NCI-H187 (cell line): ENCODE results near the gene AADACL3.
"Not testable (repeated sequence)": the region's sequence is repeated elsewhere in the genome, so short reads cannot be mapped to it uniquely, and the experiment has no call there.

ENCODE experiments used
- DNase-seq, 2 experiments: peaks; one replicate each; lab custom pipeline; 2025; lab: John Stamatoyannopoulos, UW

The AADACL3 gene, protein sequence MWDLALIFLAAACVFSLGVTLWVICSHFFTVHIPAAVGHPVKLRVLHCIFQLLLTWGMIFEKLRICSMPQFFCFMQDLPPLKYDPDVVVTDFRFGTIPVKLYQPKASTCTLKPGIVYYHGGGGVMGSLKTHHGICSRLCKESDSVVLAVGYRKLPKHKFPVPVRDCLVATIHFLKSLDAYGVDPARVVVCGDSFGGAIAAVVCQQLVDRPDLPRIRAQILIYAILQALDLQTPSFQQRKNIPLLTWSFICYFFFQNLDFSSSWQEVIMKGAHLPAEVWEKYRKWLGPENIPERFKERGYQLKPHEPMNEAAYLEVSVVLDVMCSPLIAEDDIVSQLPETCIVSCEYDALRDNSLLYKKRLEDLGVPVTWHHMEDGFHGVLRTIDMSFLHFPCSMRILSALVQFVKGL

DNA sequence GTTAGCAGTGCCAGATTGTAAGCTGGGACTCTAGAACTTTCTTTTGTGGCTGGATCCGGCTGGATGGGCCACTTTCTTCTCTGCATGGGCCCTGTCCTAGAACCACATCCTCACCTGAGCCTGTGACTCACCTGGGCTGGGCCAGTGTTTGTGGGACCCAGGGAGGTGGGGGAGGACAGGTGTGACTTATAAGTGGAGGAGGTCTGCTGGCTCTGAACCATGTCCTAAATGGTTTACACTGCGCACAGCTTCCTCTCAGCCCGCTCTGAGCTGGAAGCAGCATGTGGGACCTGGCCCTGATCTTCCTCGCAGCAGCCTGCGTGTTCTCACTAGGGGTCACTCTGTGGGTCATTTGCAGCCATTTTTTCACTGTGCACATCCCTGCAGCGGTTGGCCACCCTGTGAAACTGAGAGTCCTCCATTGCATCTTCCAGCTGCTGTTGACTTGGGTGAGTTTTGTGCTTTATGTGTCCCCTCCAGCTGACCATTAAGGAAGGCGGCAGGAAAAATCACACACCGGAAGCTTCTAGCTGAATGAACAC lies at the start of gene AADACL3:
TSS of gene AADACL3 (plus strand) at position 215 of the 542 bp plus-strand sequence. CDS start at position 282, 67 bp downstream.
- no peak for DNase-seq

- DNase-seq, result no peak
These were observed 49.7 kb upstream of the AADACL3 start for GRCh38 chr1:12666141-12666735.

DNA sequence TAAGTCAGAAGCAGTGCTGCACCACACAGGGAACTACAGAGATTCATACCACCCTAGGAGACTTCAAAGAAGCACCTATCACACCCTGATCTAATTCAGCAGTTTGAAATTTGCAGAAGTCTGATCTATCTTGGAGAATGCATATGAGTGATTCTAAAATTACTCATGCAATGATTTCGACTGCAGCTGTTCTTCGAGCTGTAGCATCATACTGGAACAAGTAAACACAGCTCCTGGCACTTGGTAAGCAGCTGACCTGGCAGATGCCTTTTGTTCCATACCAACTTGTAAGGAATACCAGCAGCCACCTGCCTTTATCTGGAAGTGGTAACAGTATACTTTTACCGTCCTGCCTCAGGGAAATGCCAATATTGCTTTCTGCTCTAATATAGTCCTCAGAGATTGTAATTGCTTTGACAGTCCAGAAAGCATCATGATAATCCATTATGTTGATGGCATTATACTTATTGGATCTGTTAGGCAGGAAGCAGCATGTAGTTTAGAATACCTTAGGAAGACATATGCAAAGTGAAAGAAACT lies 46.3 kb upstream of the AADACL3 start:
- DNase-seq, result no peak

GRCh38 chr1:12674358-12674757 lies 41.6 kb upstream of the AADACL3 start:
- DNase-seq, result no peak

- DNase-seq, result not testable (repeated sequence)
These were observed 39.8 kb upstream of the AADACL3 start for GRCh38 chr1:12676122-12676521.

DNA sequence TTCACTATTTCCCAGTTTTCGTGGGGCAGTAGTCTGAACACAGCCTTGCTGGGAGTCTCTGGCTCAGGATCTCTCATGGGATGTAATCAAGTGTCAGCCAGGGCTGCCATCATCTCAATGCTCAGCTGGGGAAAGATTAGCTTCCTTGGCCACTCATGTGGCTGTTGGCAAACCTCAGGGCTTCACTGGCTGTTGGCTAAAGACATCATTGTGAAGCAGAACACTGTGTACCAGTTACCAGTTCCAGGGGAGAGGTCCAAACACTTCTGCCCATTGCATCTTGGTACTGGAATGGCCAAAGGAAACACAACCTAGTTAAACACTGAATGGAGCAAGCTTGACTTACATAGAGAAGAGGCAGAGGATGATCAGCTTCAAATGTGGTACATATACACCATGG lies 38.3 kb upstream of the AADACL3 start:
- DNase-seq, result no peak

- no peak for DNase-seq
These were observed 37.6 kb upstream of the AADACL3 start for GRCh38 chr1:12678350-12678749.

DNA sequence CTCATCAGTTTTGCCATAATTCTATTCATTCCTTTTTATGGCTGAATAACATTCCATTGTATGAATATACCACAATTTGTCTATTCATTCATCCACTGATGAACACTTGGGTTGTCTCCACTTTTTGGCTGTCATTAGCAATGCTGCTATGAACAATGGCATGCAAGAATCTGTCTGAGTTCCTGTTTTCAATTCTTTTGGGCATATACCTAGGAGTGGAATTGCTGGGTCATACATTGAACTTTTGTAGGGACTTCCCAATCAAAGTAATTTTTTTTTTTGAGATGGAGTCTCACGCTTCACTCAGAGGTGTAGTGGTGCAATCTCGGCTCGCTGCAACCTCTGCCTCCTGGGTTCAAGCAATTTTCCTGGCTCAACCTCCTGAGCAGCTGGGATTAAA lies 37.1 kb upstream of the AADACL3 start:
- no peak for DNase-seq

- no peak for DNase-seq
These were observed 25.8 kb upstream of the AADACL3 start for GRCh38 chr1:12690156-12690555.

DNA sequence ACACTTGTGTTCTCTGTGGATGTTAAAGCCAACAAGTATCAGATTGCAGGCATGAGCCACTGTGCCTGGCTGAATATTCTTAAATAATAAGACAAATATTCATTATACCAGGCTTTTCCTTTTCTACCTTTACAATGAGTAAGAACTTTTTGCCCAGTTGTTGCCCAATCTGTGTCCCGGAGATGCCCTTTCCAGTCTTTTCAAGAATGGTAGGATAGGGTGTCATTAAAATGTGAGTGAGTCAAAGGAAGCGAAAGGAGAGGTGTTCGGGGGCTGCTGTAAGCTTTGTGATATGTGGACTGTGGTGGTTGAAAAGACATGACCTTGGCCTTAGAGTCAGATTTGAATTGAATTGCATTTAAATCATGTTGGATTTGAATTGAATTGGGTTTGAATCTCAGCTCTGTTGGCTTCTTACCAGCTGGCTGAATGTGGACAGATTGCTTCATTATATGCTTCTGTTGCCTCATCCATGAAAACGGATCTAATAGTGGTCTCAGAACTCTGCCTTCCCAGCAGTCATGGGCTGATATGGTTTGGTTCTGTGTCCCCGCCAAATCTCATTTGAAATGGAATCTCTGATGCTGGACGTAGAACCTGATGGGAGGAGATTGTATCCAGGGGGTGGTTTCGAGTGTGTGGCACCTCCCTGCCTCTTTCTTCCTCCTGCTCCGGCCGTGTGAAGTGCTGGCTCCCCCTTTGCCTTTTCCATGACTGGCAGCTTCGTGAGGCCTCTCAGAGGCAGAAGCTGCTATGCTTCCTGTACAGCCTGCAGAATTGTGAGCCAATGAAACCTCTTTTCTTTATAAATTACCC lies 22.7 kb upstream of the AADACL3 start:
- no peak for DNase-seq

DNA sequence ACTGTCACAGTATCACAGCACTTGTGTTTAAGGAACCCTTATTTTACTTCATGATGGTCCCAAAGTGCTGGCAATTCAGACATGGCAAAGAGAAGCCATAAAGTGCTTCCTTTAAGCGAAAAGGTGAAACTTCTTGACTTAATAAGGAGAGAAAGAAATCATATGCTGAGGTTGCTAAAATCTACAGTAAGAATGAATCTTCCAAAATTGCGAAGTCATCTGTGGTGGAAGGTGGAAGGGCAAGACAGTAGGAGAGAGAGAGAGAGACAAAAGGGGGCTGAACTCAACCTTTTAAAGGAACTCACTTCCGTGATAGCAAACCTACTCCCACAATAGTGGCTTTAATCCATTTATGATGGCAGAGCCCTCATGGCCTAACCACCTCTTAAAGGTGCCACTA lies 19.3 kb upstream of the AADACL3 start:
- DNase-seq, result no peak

DNA sequence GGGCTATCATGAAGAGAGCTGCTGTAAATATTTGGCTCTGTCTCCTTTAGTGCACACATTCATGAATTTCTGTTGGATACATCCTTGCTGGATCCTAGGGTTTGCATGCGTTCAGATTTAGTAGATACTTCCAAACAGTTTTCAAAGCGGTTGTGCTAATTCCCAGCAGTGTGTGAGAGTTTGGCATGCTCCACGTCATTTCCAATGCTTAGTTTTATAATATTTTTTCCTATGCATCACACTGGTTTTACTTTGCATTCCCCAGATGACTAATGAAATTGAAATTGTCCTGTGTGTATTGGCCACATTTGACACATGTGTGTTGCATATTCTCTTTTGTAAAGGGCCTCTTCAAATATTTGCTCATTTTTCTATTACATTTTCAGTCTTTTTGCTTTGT lies 18.5 kb upstream of the AADACL3 start:
- no peak for DNase-seq

GRCh38 chr1:12703821-12704451 lies 12.0 kb upstream of the AADACL3 start:
- no peak for DNase-seq

- DNase-seq, result no peak
These were observed 9.8 kb upstream of the AADACL3 start for GRCh38 chr1:12706061-12706460.

GRCh38 chr1:12708396-12709090 lies 7.4 kb upstream of the AADACL3 start:
- DNase-seq, result no peak

GRCh38 chr1:12709091-12709491 lies 6.8 kb upstream of the AADACL3 start:
- DNase-seq, result no peak

DNA sequence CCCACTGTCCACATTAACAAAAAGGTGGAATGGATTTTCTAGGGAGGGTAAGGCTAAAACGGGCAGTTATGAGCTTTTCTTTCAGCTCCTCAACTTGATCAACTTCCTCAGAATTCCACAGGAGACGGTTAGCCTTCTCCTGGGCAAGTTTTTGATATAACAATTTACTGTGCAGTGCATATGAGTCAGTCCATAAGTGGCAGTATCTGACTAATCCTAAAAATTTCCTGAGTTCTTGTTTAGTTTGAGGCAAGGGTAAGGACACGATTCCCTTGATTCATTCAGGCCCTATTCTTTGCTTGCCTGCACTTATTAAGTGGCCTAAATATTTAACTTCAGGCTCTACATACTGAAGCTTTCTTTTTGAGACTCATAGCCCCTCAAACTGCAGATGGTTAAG lies 6.2 kb upstream of the AADACL3 start:
- DNase-seq, result no peak

GRCh38 chr1:12711536-12711935 lies 4.4 kb upstream of the AADACL3 start:
- no peak for DNase-seq

DNA sequence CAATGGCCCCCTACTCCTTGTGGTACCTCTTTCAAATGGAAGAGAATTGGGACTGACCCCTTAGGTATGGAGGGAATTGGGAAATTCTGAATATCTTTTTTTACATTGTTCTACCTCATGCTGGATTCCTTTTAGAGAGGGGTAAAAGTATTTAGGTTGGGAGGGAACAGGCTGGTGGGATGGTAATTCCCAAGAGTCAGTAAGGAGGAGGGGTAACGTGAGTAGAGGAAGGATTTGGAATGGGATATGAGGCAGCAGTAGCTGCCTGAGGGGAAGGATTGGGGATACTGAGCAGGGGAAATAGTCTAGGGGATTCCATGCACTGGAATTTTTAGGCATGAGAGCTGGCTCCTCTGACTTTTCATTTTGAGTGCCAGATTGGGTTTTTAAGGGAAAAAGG lies 3.8 kb upstream of the AADACL3 start:
- no peak for DNase-seq

DNA sequence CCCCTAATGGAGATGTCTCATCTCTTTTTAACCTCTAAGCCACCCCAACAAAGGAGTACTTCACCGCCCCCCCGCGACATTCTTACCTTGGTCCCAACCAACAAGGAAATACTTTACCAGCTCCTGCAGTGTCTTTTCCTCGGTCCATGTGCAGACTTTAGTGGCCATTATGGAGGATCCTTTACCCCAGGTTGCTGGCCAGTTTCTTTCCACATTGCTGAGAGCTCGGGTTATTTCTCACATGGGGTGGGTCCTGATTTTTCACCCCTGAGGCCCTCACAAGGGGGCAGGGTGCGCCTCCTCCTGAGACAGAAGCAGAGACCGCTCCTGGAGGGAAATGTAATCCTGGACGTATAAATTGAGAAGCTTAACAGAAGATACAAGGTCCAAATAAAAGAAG lies 3.0 kb upstream of the AADACL3 start:
- DNase-seq, result no peak

GRCh38 chr1:12713651-12714050 lies 2.3 kb upstream of the AADACL3 start:
- DNase-seq, result not testable (repeated sequence)
